ENCODE results near the gene FRMD8.

Gene FRMD8

DNA sequence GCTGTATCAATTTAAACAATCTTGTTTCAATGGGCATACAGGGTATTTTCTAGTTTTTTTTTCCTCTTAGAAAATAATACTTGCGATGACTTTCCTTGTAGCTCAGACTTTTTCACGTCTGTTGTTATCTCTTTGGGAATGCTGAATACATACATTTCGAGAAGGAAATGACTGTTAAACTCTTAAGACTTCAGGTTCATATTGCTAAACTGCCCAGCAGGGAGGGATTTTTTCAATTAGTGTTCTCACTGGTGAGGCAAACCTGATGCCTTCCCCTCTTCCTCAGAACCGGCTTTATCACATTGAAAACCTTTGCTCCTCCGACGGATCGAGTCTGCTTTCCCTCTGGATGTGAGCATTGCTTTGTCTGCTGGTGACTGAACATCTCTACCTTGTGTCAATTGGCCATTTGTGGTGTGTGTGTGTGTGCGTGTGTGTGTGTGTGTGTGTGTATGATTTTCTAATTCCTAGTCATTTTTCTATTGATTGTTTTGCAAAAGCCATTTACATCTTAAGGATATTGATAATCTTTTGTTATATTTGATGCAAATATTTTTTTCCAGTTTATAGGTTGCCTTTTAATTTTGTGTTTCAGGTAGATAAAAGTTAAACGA lies 42.7 kb downstream of the FRMD8 start:
- DNase-seq (ENCODE audit: low spot score) = no peak
- TF ChIP-seq, protein P1, sequence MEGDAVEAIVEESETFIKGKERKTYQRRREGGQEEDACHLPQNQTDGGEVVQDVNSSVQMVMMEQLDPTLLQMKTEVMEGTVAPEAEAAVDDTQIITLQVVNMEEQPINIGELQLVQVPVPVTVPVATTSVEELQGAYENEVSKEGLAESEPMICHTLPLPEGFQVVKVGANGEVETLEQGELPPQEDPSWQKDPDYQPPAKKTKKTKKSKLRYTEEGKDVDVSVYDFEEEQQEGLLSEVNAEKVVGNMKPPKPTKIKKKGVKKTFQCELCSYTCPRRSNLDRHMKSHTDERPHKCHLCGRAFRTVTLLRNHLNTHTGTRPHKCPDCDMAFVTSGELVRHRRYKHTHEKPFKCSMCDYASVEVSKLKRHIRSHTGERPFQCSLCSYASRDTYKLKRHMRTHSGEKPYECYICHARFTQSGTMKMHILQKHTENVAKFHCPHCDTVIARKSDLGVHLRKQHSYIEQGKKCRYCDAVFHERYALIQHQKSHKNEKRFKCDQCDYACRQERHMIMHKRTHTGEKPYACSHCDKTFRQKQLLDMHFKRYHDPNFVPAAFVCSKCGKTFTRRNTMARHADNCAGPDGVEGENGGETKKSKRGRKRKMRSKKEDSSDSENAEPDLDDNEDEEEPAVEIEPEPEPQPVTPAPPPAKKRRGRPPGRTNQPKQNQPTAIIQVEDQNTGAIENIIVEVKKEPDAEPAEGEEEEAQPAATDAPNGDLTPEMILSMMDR (IDR thresholded peaks at IDR 0.05; ENCODE audit: extremely low read depth, insufficient read depth, missing control alignments) = no peak
- in situ Hi-C loops (cut with MboI; ENCODE audit: low pct_unique_long_range_greater_than_20kb, low sequenced_read_pairs, unreplicated experiment) = loop anchor here (10.0 kb wide), 1 partner anchor 56 kb away; no protein-coding TSS in a partner anchor

DNA sequence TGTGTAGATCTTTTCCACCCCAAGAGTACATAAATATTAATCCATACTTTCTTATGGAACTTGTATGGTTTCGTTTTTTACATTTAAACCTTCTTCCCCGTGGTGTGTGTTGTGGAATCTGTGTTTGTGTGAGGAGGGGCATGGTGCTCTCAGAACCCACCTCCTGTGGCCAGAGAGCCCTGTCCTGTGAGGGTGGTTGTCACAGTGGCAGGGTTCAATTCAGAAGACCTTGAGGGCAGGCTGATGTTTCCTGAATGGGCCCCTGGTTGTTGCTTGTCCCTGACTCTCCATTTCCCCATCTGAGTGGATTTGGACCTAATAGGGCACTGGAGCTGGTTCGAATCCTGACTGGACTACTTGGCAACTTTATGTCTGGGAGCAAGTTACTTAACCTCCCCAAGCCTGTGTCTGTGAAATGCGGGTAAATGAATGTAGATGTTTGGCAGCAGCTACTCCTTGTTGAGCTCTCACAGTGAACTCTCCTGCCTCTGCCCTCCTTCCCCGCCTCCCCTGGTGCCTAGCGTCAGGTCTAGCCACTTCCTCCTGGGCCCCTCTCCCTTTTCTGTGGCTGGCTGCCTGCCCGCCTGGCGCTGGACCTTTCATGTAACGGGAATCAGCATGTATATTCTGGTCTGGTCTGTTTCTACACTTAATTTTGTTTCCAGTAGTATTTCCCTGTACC lies 43.4 kb downstream of the FRMD8 start:
- no peak for DNase-seq (ENCODE audit: low spot score)
- in situ Hi-C loops (cut with MboI; ENCODE audit: low pct_unique_long_range_greater_than_20kb, low sequenced_read_pairs, unreplicated experiment) = loop anchor here (5.0 to 10.0 kb wide), 2 partner anchors 55 to 72 kb away; no protein-coding TSS in a partner anchor
- TF ChIP-seq, protein P1 (IDR thresholded peaks at IDR 0.05; ENCODE audit: extremely low read depth, insufficient read depth, missing control alignments) = no peak

DNA sequence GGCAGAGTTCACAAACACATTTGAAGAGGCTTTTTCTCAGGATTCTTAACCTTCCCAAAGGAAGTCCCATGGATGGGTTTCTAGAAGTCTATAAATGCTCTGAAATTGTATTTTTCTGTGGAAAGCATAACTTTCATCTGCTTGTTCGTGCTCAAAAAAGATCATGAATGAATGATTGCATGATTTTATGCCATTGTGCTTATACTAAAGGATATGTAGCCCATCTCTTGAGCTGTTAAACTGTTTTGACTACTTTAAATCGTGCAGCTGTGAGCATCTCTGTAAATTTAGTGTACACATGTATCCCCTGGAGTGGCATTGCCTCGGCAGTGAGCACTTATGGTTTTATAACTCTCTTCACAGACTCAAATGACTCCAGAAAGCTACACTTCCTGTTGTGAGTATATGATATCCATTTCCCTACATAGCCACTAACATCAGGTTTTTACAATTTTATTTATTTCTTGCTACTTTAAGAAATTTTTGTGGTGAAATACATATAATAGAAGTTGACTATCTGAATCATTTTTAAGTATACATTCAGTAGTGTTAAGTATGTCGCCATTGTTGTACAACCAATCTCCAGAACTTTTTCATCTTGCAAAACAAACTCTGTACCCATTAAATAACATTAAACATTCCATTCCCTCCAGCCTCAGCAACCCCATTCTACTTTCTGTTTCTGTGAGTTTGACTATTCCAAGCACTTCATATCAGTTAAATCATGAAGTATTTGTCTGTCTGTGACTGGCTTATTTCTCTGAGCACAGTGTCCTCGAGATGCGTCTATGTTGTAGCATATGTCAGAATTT lies 44.2 kb downstream of the FRMD8 start:
- DNase-seq (ENCODE audit: low spot score) = no peak
- in situ Hi-C loops (cut with MboI; ENCODE audit: low pct_unique_long_range_greater_than_20kb, low sequenced_read_pairs, unreplicated experiment) = loop anchor here (5.0 kb wide), 1 partner anchor 72 kb away; no protein-coding TSS in a partner anchor
- TF ChIP-seq, protein P1 (IDR thresholded peaks at IDR 0.05; ENCODE audit: extremely low read depth, insufficient read depth, missing control alignments) = no peak

DNA sequence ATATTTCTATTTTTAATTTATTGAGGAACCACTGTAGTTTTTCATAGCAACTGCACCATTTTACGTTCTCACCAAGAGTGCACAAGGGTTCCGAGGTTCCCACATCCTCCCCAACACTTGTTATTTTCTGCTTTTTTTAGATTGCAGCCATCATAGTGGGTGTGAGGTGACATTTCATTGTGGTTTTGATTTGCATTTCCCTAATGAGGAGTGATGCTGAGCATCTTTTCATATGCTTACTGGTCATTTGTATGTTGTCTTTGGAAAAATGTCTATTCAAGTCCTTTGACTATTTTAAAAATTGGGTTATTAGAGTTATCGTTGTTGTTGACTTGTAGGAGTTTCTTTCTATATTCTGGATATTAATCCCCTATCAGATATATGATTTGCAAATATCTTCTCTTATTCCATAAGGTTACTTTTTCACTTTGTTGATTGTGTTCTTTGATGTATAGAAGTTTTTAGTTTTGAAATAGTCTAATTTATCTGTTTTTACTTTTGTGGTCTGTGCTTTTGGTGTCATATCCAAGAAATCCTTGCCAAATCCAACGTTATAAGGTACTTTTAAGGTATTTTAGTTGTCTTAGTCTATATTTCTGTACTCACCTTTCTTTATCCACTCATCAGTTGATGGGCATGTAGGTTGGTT lies 45.1 kb downstream of the FRMD8 start:
- TF ChIP-seq, protein P1 (IDR thresholded peaks at IDR 0.05; ENCODE audit: extremely low read depth, insufficient read depth, missing control alignments) = no peak
- in situ Hi-C loops (cut with MboI; ENCODE audit: low pct_unique_long_range_greater_than_20kb, low sequenced_read_pairs, unreplicated experiment) = loop anchor here (5.0 kb wide), 1 partner anchor 71 kb away; no protein-coding TSS in a partner anchor
- DNase-seq (ENCODE audit: low spot score) = no peak

DNA sequence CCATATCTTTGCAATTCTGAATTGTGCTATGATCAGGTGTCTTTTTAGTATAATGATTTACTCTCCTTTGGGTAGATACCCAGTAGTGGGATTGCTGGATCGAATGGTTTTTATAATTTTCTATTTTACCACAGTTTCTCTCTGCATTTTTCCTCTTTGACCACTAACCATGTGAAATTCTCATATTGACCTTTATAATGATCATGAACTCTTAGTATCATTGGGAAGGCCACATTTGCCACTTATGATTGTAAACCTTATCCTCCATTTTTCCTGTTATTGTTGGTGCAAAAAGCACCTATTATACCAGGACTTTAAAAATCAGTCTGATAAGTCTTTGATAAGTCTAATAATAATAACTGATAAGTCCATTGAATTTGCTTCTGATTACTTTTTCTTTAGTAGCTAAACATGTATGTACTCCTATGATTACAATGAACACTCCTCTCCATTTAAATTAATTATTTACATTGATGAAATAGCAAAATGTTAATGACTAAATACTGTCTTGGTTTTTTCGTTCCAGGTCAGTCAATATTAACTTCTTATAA lies 45.7 kb downstream of the FRMD8 start:
- in situ Hi-C loops (cut with MboI; ENCODE audit: low pct_unique_long_range_greater_than_20kb, low sequenced_read_pairs, unreplicated experiment) = loop anchor here (5.0 kb wide), 1 partner anchor 70 kb away; no protein-coding TSS in a partner anchor
- TF ChIP-seq, protein P1 (IDR thresholded peaks at IDR 0.05; ENCODE audit: extremely low read depth, insufficient read depth, missing control alignments) = no peak
- DNase-seq (ENCODE audit: low spot score) = no peak

All from GM13977 (cell line).